Ectodermal cell (in vitro differentiated cells): ENCODE data around the gene SLC17A8. TPM values are rescaled to one million over a fixed set of nuclear protein-coding genes. Genes with fewer than 3 reads are reported as not detected.
"Not testable (repeated sequence)": the region's sequence is repeated elsewhere in the genome, so short reads cannot be mapped to it uniquely, and the experiment has no call there.

Experiments
- H3K27ac ChIP-seq: 2 replicates; pipeline ENCODE4 v1.7.0; 2013; ENCODE audit warnings: mild to moderate bottlenecking, low read depth, low read length; ENCODE audit not compliant: insufficient read depth, poor library complexity, severe bottlenecking
- H3K27me3 ChIP-seq: 2 replicates; pipeline ENCODE4 v1.7.0; 2013; ENCODE audit warnings: mild to moderate bottlenecking, low read length; ENCODE audit not compliant: insufficient read depth, control insufficient read depth, poor library complexity, severe bottlenecking
- H3K36me3 ChIP-seq: one replicate; pipeline ENCODE4 v1.7.0; 2013; ENCODE audit warnings: low read length; ENCODE audit not compliant: control insufficient read depth, insufficient read depth
- H3K4me1 ChIP-seq: one replicate; pipeline ENCODE4 v1.7.0; 2013; ENCODE audit warnings: low read length; ENCODE audit not compliant: control insufficient read depth, insufficient read depth
- H3K4me3 ChIP-seq: 2 replicates; pipeline ENCODE4 v1.7.0; 2013; ENCODE audit warnings: low read depth, low read length, control low read depth; ENCODE audit not compliant: insufficient read depth
- H3K9me3 ChIP-seq: 2 replicates; pipeline ENCODE4 v1.7.0; 2013; ENCODE audit warnings: mild to moderate bottlenecking, low read length, moderate library complexity; ENCODE audit not compliant: control insufficient read depth
- WGBS, 2 experiments: methylation state at CpG; one replicate each; pipeline ENCODE4 v1.1.7; 2013; ENCODE audit warnings: missing lambda C conversion rate in 2 of 2; 5-methylcytosine and 5-hydroxymethylcytosine counted together
- polyA plus RNA-seq, 4 experiments: library from polyadenylated mRNA; stranded (reverse); fragments of 50-300 nt; gene quantifications; one replicate each; pipeline ENCODE4 v1.2.3, GENCODE V29; 2013

SLC17A8 gene
- not detected for polyA plus RNA-seq (2013, experiment 1 of 4)
- polyA plus RNA-seq (2013, experiment 2 of 4), result not detected
- polyA plus RNA-seq (2013, experiment 3 of 4), result 0.05 TPM
- polyA plus RNA-seq (2013, experiment 4 of 4), result not detected

GRCh38 chr12:100356644-100357223 is at the start of gene SLC17A8:
Gene SLC17A8 (plus strand): TSS chr12:100357074. CDS start chr12:100357392, 318 bp downstream.
- no peak within 1 kb of the TSS for H3K4me3 ChIP-seq
- H3K36me3 ChIP-seq, result no peaks in the 10 kb centered on the region
- WGBS, 2 experiments, result 25 to 28% methylated on average over 13 of the region's 13 CpGs
- H3K4me1 ChIP-seq, result peaks cover 10% of the 10 kb centered on the region
- H3K27me3 ChIP-seq, result no peaks in the 10 kb centered on the region
- no peak within 1 kb of the TSS for H3K27ac ChIP-seq
- no peaks in the 10 kb centered on the region for H3K9me3 ChIP-seq

- H3K9me3 ChIP-seq, H3K27ac ChIP-seq, H3K4me3 ChIP-seq, H3K4me1 ChIP-seq, H3K27me3 ChIP-seq: not testable (repeated sequence)
- WGBS, 2 experiments, result 94 to 95% methylated on average over 2 to 5 of the region's 5 CpGs
- H3K36me3 ChIP-seq, result peaks cover 20% of the 10 kb centered on the region
Measured at GRCh38 chr12:100308138-100308537, 48.7 kb upstream of the SLC17A8 start.

GRCh38 chr12:100311317-100311716 is 45.6 kb upstream of the SLC17A8 start:
- Histone ChIP-seq H3K4me1 (no peaks in the 10 kb centered on the region), H3K27me3 (no peaks in the 10 kb centered on the region), H3K36me3 (peaks cover 14% of the 10 kb centered on the region), H3K4me3 (no peak overlapping the region), H3K9me3 (no peaks in the 10 kb centered on the region), H3K27ac (no peak overlapping the region)
- WGBS, 2 experiments, result 88% methylated on average over 1 of the region's 1 CpG; no CpG with 5 or more reads in 1 of the 2 experiments

- Histone ChIP-seq H3K9me3 (no peaks in the 10 kb centered on the region), H3K27ac (no peak overlapping the region), H3K4me1 (no peaks in the 10 kb centered on the region), H3K36me3 (peaks cover 8% of the 10 kb centered on the region), H3K4me3 (no peak overlapping the region), H3K27me3 (no peaks in the 10 kb centered on the region)
- WGBS, 2 experiments, result 95 to 96% methylated on average over 2 of the region's 2 CpGs
Measured at GRCh38 chr12:100317371-100317770, 39.5 kb upstream of the SLC17A8 start.

- Histone ChIP-seq H3K27ac (no peak overlapping the region), H3K4me3 (no peak overlapping the region), H3K4me1 (no peaks in the 10 kb centered on the region), H3K9me3 (no peaks in the 10 kb centered on the region), H3K27me3 (no peaks in the 10 kb centered on the region), H3K36me3 (peaks cover 11% of the 10 kb centered on the region)
Measured at GRCh38 chr12:100324498-100324897, 32.4 kb upstream of the SLC17A8 start.

GRCh38 chr12:100326208-100326607 is 30.7 kb upstream of the SLC17A8 start:
- Histone ChIP-seq H3K9me3 (no peaks in the 10 kb centered on the region), H3K4me3 (no peak overlapping the region), H3K27me3 (no peaks in the 10 kb centered on the region), H3K27ac (no peak overlapping the region), H3K4me1 (no peaks in the 10 kb centered on the region), H3K36me3 (peaks cover 11% of the 10 kb centered on the region)

- Histone ChIP-seq H3K27me3 (no peaks in the 10 kb centered on the region), H3K9me3 (no peaks in the 10 kb centered on the region), H3K4me3 (no peak overlapping the region), H3K4me1 (no peaks in the 10 kb centered on the region), H3K36me3 (peaks cover 11% of the 10 kb centered on the region), H3K27ac (no peak overlapping the region)
- WGBS, 2 experiments, result 96% methylated on average over 2 of the region's 2 CpGs
Measured at GRCh38 chr12:100329800-100330199, 27.1 kb upstream of the SLC17A8 start.

- Histone ChIP-seq H3K27ac (no peak overlapping the region), H3K36me3 (peaks cover 9% of the 10 kb centered on the region), H3K4me1 (no peaks in the 10 kb centered on the region), H3K9me3 (no peaks in the 10 kb centered on the region), H3K4me3 (no peak overlapping the region), H3K27me3 (no peaks in the 10 kb centered on the region)
- 88 to 98% methylated on average over 1 of the region's 1 CpG for WGBS, 2 experiments
Measured at GRCh38 chr12:100331871-100332270, 25.0 kb upstream of the SLC17A8 start.

- Histone ChIP-seq H3K4me1 (no peaks in the 10 kb centered on the region), H3K27me3 (no peaks in the 10 kb centered on the region), H3K27ac (no peak overlapping the region), H3K4me3 (no peak overlapping the region), H3K9me3 (no peaks in the 10 kb centered on the region), H3K36me3 (peaks cover 3% of the 10 kb centered on the region)
- WGBS, 2 experiments, result 77 to 92% methylated on average over 2 of the region's 2 CpGs
Measured at GRCh38 chr12:100332852-100333251, 24.0 kb upstream of the SLC17A8 start.

GRCh38 chr12:100337299-100337698 is 19.6 kb upstream of the SLC17A8 start:
- H3K36me3 ChIP-seq, result no peaks in the 10 kb centered on the region
- H3K4me1 ChIP-seq, result no peaks in the 10 kb centered on the region
- 90% methylated on average over 2 of the region's 3 CpGs; no CpG with 5 or more reads in 1 of the 2 experiments for WGBS, 2 experiments
- H3K27me3 ChIP-seq, result no peaks in the 10 kb centered on the region
- no peaks in the 10 kb centered on the region for H3K9me3 ChIP-seq
- no peak overlapping the region for H3K4me3 ChIP-seq
- H3K27ac ChIP-seq, result no peak overlapping the region

- no peaks in the 10 kb centered on the region for H3K27me3 ChIP-seq
- H3K9me3 ChIP-seq, result no peaks in the 10 kb centered on the region
- H3K4me3 ChIP-seq, result no peak overlapping the region
- H3K27ac ChIP-seq, result no peak overlapping the region
- no peaks in the 10 kb centered on the region for H3K4me1 ChIP-seq
- H3K36me3 ChIP-seq, result no peaks in the 10 kb centered on the region
Measured at GRCh38 chr12:100337727-100338126, 19.1 kb upstream of the SLC17A8 start.
